ENCODE data around the gene ARHGEF26.

DNA sequence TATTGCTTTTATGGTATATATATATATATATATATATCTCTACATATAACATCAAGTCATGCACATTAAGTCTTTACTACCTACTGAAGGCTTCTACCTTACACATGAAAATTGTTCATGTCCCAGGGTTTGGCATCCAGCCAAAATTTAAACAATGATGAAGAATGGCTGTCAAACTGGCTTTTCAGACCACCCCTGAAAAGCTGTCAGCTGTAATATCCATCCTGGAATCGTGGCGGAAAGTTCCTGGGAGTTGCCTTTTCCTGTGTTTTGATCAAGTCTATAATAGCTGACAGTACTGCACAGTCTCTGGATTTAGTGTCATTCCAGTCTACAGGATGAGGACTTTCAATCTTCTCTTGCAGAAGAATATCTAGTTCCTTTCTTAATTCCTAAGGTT is 154.8 kb downstream of the ARHGEF26 start:
- TF ChIP-seq, protein P1, sequence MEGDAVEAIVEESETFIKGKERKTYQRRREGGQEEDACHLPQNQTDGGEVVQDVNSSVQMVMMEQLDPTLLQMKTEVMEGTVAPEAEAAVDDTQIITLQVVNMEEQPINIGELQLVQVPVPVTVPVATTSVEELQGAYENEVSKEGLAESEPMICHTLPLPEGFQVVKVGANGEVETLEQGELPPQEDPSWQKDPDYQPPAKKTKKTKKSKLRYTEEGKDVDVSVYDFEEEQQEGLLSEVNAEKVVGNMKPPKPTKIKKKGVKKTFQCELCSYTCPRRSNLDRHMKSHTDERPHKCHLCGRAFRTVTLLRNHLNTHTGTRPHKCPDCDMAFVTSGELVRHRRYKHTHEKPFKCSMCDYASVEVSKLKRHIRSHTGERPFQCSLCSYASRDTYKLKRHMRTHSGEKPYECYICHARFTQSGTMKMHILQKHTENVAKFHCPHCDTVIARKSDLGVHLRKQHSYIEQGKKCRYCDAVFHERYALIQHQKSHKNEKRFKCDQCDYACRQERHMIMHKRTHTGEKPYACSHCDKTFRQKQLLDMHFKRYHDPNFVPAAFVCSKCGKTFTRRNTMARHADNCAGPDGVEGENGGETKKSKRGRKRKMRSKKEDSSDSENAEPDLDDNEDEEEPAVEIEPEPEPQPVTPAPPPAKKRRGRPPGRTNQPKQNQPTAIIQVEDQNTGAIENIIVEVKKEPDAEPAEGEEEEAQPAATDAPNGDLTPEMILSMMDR (IDR thresholded peaks at IDR 0.05) = no peak
- TF ChIP-seq POLR2A (IDR thresholded peaks at IDR 0.05) (no peak), EP300 (IDR thresholded peaks at IDR 0.05) (no peak)
